HepG2 (cell line): ENCODE measurements around the gene VASN. TPM values are rescaled to one million over a fixed set of nuclear protein-coding genes. Genes with fewer than 3 reads are reported as not detected.

ENCODE experiments used
- ARID2 ChIP-seq: sonication (generic); formaldehyde crosslinking; IDR thresholded peaks from 2 replicates; pipeline ENCODE4 v1.8.1; 2022; ENCODE audit warnings: mild to moderate bottlenecking, missing genetic modification reagents, borderline replicate concordance
- CEBPG ChIP-seq: IDR thresholded peaks from 2 replicates; pipeline ENCODE4 v1.6.1; 2016
- CREM ChIP-seq, 2 experiments: sonication (generic) in 1 of 2; formaldehyde crosslinking in 1 of 2; IDR thresholded peaks; 2 replicates each; pipeline versions ENCODE4 v1.4.0 to v1.6.1; 2016 to 2020; ENCODE audit warnings: antibody characterized with exemption in 1 of 2, mild to moderate bottlenecking in 1 of 2, missing genetic modification reagents in 1 of 2
- DZIP1 ChIP-seq: sonication (generic); formaldehyde crosslinking; IDR thresholded peaks from 2 replicates; pipeline ENCODE4 v1.5.0; 2020; ENCODE audit warnings: mild to moderate bottlenecking, missing genetic modification reagents
- ETV5 ChIP-seq: IDR thresholded peaks from 2 replicates; pipeline ENCODE4 v1.6.1; 2018; ENCODE audit warnings: missing biosample characterization, missing genetic modification reagents, inconsistent platforms, borderline replicate concordance
- GATAD1 ChIP-seq: IDR thresholded peaks from 2 replicates; pipeline ENCODE4 v1.6.1; 2016; ENCODE audit warnings: missing genetic modification reagents, missing compliant biosample characterization
- JDP2 ChIP-seq: sonication (generic); formaldehyde crosslinking; IDR thresholded peaks from 2 replicates; pipeline ENCODE4 v1.8.1; 2022; ENCODE audit warnings: missing genetic modification reagents, borderline replicate concordance
- ZBTB42 ChIP-seq: sonication (generic); formaldehyde crosslinking; IDR thresholded peaks from 2 replicates; pipeline ENCODE4 v1.5.0; 2020; ENCODE audit warnings: mild to moderate bottlenecking, missing genetic modification reagents
- ZFP36L2 ChIP-seq: sonication (generic); formaldehyde crosslinking; IDR thresholded peaks from 2 replicates; pipeline ENCODE4 v1.4.0; 2020; ENCODE audit warnings: missing genetic modification reagents
- ZKSCAN5 ChIP-seq: sonication (generic); formaldehyde crosslinking; IDR thresholded peaks from 2 replicates; pipeline ENCODE4 v1.5.1; 2020; ENCODE audit warnings: mild to moderate bottlenecking, missing genetic modification reagents
- ZMYM4 ChIP-seq: sonication (generic); formaldehyde crosslinking; IDR thresholded peaks from 2 replicates; pipeline ENCODE4 v1.8.1; 2023; ENCODE audit warnings: mild to moderate bottlenecking, missing genetic modification reagents
- ZNF101 ChIP-seq: sonication (generic); formaldehyde crosslinking; IDR thresholded peaks from 2 replicates; pipeline ENCODE4 v1.4.0; 2020; ENCODE audit warnings: mild to moderate bottlenecking, low read depth, missing genetic modification reagents, borderline replicate concordance
- ZNF382 ChIP-seq: sonication (generic); formaldehyde crosslinking; IDR thresholded peaks from 2 replicates; pipeline ENCODE4 v1.5.0; 2020; ENCODE audit warnings: missing genetic modification reagents, mild to moderate bottlenecking, borderline replicate concordance
- ZNF770 ChIP-seq: sonication (generic); formaldehyde crosslinking; IDR thresholded peaks from 2 replicates; pipeline ENCODE4 v1.5.0; 2020; ENCODE audit warnings: mild to moderate bottlenecking, missing genetic modification reagents
- ZNF776 ChIP-seq: sonication (generic); formaldehyde crosslinking; IDR thresholded peaks from 2 replicates; pipeline ENCODE4 v1.4.0; 2020; ENCODE audit warnings: mild to moderate bottlenecking, missing genetic modification reagents
- ZNF784 ChIP-seq: sonication (generic); formaldehyde crosslinking; IDR thresholded peaks from 2 replicates; pipeline ENCODE4 v1.5.1; 2020; ENCODE audit warnings: missing genetic modification reagents, mild to moderate bottlenecking, borderline replicate concordance
- ZNF788 ChIP-seq: sonication (generic); formaldehyde crosslinking; IDR thresholded peaks from 2 replicates; pipeline ENCODE4 v1.5.0; 2020; ENCODE audit warnings: mild to moderate bottlenecking, missing genetic modification reagents, borderline replicate concordance
- polyA plus RNA-seq, 8 experiments: library from polyadenylated mRNA; depleted of rRNA in 3 of 8; stranded (reverse) in 7 of 8; unstranded in 1 of 8; fragments of >200 nt; fragmentation: Illumina TruSeq in 4 of 8; extraction: Trizol in 4 of 8; gene quantifications; 2 replicates each; pipeline versions ENCODE4 v1.2.1 to v1.2.3, GENCODE V29; 2011 to 2016; ENCODE audit warnings: low read depth in 4 of 8, missing spikeins in 1 of 8, mixed read lengths in 1 of 8; ENCODE audit not compliant: insufficient read depth in 1 of 8
- total RNA-seq, 5 experiments: library from RNA; depleted of rRNA; stranded (reverse); fragments of >200 nt; fragmentation: Illumina TruSeq; extraction: Trizol; gene quantifications; 2 replicates each; pipeline ENCODE4 v1.2.3, GENCODE V29; 2016; ENCODE audit warnings: low read depth in 1 of 5
- TF ChIP-seq, protein P1 (sequence below): sonication (generic); formaldehyde crosslinking; IDR thresholded peaks from 2 replicates; pipeline ENCODE4 v1.5.1; 2020; ENCODE audit warnings: missing genetic modification reagents, mild to moderate bottlenecking, borderline replicate concordance
- TF ChIP-seq, protein P2 (sequence below): sonication (generic); formaldehyde crosslinking; IDR thresholded peaks from 2 replicates; pipeline ENCODE4 v1.8.0; 2022; ENCODE audit warnings: missing genetic modification reagents, mild to moderate bottlenecking, inconsistent platforms, borderline replicate concordance
- TF ChIP-seq, protein P3 (sequence below): sonication (generic); formaldehyde crosslinking; IDR thresholded peaks from 2 replicates; pipeline ENCODE4 v1.5.0; 2020; ENCODE audit warnings: missing genetic modification reagents, mild to moderate bottlenecking, borderline replicate concordance

Gene VASN
- total and polyA plus RNA-seq, 2 of the 13 experiments (the other 11 are each of a cell fraction or from before 2014, with no cell fraction given), result 8.4 to 18.2 TPM

- TF ChIP-seq ZNF770, result no peak
- no peak for TF ChIP-seq CREM (IDR thresholded peaks at IDR 0.05)
- TF ChIP-seq CREM (CRISPR knock-in tag; IDR thresholded peaks at IDR 0.05), result no peak
- no peak; the same call in 1 of the 2 replicates for TF ChIP-seq ETV5
- TF ChIP-seq CEBPG, result no peak
- no peak for TF ChIP-seq ZMYM4
- TF ChIP-seq, protein P1, sequence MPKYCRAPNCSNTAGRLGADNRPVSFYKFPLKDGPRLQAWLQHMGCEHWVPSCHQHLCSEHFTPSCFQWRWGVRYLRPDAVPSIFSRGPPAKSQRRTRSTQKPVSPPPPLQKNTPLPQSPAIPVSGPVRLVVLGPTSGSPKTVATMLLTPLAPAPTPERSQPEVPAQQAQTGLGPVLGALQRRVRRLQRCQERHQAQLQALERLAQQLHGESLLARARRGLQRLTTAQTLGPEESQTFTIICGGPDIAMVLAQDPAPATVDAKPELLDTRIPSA (CRISPR knock-in tag), result no peak
- TF ChIP-seq JDP2 (CRISPR knock-in tag), result no peak
- no peak for TF ChIP-seq ZFP36L2 (CRISPR knock-in tag)
- TF ChIP-seq, protein P2, sequence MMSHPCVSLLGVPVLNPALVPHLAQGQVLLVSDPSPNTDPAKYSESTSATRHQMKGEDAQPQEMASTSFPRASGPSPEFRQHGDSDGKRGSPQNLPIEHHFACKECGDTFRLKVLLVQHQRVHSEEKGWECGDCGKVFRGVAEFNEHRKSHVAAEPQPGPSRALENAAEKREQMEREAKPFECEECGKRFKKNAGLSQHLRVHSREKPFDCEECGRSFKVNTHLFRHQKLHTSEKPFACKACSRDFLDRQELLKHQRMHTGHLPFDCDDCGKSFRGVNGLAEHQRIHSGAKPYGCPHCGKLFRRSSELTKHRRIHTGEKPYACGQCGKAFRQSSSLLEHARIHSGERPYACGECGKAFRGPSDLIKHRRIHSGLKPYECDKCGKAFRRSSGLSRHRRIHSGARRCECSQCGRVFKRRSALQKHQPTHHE (CRISPR knock-in tag), result no peak
- TF ChIP-seq ZBTB42, result no peak
- TF ChIP-seq GATAD1 (CRISPR knock-in tag), result no peak; the same call in 1 of the 2 replicates
- TF ChIP-seq ARID2 (CRISPR knock-in tag), result no peak
- no peak for TF ChIP-seq ZKSCAN5 (CRISPR knock-in tag)
- no peak for TF ChIP-seq ZNF101 (CRISPR knock-in tag)
- no peak for TF ChIP-seq ZNF776 (CRISPR knock-in tag)
- TF ChIP-seq ZNF784 (CRISPR knock-in tag), result no peak
- TF ChIP-seq, protein P3, sequence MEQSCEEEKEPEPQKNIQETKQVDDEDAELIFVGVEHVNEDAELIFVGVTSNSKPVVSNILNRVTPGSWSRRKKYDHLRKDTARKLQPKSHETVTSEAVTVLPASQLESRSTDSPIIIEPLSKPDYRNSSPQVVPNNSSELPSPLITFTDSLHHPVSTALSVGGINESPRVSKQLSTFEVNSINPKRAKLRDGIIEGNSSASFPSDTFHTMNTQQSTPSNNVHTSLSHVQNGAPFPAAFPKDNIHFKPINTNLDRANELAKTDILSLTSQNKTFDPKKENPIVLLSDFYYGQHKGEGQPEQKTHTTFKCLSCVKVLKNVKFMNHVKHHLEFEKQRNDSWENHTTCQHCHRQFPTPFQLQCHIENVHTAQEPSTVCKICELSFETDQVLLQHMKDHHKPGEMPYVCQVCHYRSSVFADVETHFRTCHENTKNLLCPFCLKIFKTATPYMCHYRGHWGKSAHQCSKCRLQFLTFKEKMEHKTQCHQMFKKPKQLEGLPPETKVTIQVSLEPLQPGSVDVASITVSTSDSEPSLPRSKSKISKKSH, result no peak
- TF ChIP-seq ZNF382, result no peak
- no peak for TF ChIP-seq DZIP1 (CRISPR knock-in tag)
- TF ChIP-seq ZNF788, result peak; percentile 52; the same call in 1 of the 2 replicates
These were observed 30.9 kb downstream of the VASN start (continued) for GRCh38 chr16:4402439-4403132.
